ENCODE data around the gene WDR7. TPM values are rescaled to one million over a fixed set of nuclear protein-coding genes. Genes with fewer than 3 reads are reported as not detected.

WDR7 gene
- total and polyA plus RNA-seq, 9 of the 15 experiments (the other 6 are each of a cell fraction or from before 2014, with no cell fraction given): 1.4 to 9.4 (median 5.3) TPM

- WGBS (ENCODE audit: insufficient coverage, low coverage, missing lambda C conversion rate): 8% methylated on average over 1 of the region's 1 CpG
- no peak for DNase-seq (ENCODE audit: extremely low read depth in 1 of 4, low spot score in 3 of 4)
- Histone ChIP-seq H2AFZ (ENCODE audit: low read depth, low read length) (no peak overlapping the region), H3K79me2 (ENCODE audit: control insufficient read depth, insufficient read depth, low read length) (no peaks in the 10 kb centered on the region), H3K9me1 (ENCODE audit: control insufficient read depth, insufficient read depth, low read length) (no peaks in the 10 kb centered on the region), H3K27ac (ENCODE audit: extremely low read depth, low read depth, low read length) (no peak overlapping the region), H3K4me3 (no peak overlapping the region), H4K20me1 (replicated peaks; ENCODE audit: control insufficient read depth, insufficient read depth, low read length) (no peaks in the 10 kb centered on the region), H3K9me3 (replicated peaks; ENCODE audit: control insufficient read depth, insufficient read depth, low read depth, low read length) (no peaks in the 10 kb centered on the region), H3K4me1 (replicated peaks in 1 of 2; ENCODE audit: control insufficient read depth in 2 of 2, insufficient read depth in 2 of 2, low read length in 2 of 2) (no peaks in the 10 kb centered on the region), H3K36me3 (ENCODE audit: control insufficient read depth, insufficient read depth, low read length) (no peaks in the 10 kb centered on the region), H3K9ac (ENCODE audit: insufficient read depth in 1 of 2, low read depth in 2 of 2, low read length in 2 of 2) (no peak overlapping the region), H3K27me3 (ENCODE audit: control insufficient read depth in 2 of 2, insufficient read depth in 2 of 2, low read length in 2 of 2) (no peaks in the 10 kb centered on the region), H3K4me2 (ENCODE audit: insufficient read depth, low read length) (no peak overlapping the region)
- BruUV-seq (replicated peaks): no TSS peak
- ChIA-PET CTCF (ENCODE audit: low intra/inter-chr PET ratio) (no interaction called here), POLR2A (no interaction called here)
- no peak for FAIRE-seq
- in situ Hi-C loops (cut with MboI): no loop called here
- intact Hi-C loops (cut with micrococcal nuclease): no loop called here
- TF ChIP-seq ZFP91 (CRISPR knock-in tag; IDR thresholded peaks at IDR 0.05): no peak
- TF ChIP-seq FOSL1 (tag; conservative IDR thresholded peaks at IDR 0.05): peak; percentile 47; the same call in 1 of the 2 replicates
- no peak for TF ChIP-seq ZNF134 (CRISPR knock-in tag; conservative IDR thresholded peaks at IDR 0.05)
- no peak for TF ChIP-seq RBM22 (IDR thresholded peaks at IDR 0.05; ENCODE audit: low read depth, low read length, poor library complexity, severe bottlenecking)
- TF ChIP-seq TEAD2 (tag; IDR thresholded peaks at IDR 0.05): no peak
- TF ChIP-seq ZNF282 (CRISPR knock-in tag; IDR thresholded peaks at IDR 0.05): no peak
- TF ChIP-seq, protein P1, sequence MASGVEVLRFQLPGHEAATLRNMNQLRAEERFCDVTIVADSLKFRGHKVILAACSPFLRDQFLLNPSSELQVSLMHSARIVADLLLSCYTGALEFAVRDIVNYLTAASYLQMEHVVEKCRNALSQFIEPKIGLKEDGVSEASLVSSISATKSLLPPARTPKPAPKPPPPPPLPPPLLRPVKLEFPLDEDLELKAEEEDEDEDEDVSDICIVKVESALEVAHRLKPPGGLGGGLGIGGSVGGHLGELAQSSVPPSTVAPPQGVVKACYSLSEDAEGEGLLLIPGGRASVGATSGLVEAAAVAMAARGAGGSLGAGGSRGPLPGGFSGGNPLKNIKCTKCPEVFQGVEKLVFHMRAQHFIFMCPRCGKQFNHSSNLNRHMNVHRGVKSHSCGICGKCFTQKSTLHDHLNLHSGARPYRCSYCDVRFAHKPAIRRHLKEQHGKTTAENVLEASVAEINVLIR (CRISPR knock-in tag; IDR thresholded peaks at IDR 0.05): no peak
- TF ChIP-seq, protein P2, sequence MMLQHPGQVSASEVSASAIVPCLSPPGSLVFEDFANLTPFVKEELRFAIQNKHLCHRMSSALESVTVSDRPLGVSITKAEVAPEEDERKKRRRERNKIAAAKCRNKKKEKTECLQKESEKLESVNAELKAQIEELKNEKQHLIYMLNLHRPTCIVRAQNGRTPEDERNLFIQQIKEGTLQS (IDR thresholded peaks at IDR 0.05): 0 out of 2 replicates have a peak, but pooled peaks have one; percentile 34
- TF ChIP-seq, protein P2 (CRISPR knock-in tag; conservative IDR thresholded peaks at IDR 0.05): no peak
- TF ChIP-seq OTX1 (CRISPR knock-in tag; IDR thresholded peaks at IDR 0.05): no peak
- TF ChIP-seq TOE1 (IDR thresholded peaks at IDR 0.05; ENCODE audit: borderline replicate concordance): no peak
- no peak for TF ChIP-seq TOE1 (CRISPR knock-in tag; IDR thresholded peaks at IDR 0.05; ENCODE audit: borderline replicate concordance, low read depth)
- ATAC-seq: no peak
These were observed 144.2 kb downstream of the WDR7 start for GRCh38 chr18:56795381-56795780.

Measured in K562 (cell line).